Trophoblast cell (in vitro differentiated cells and primary cell): ENCODE data around the gene BRD7.

Source experiments
- DNase-seq, 2 donors: peaks; one replicate each; pipeline ENCODE4 v3.0.0-alpha.2; 2016
- H2AFZ ChIP-seq: 2 replicates; pipeline ENCODE4 v1.6.1; 2013; ENCODE audit warnings: low read length, moderate library complexity, mild to moderate bottlenecking; ENCODE audit not compliant: insufficient read depth, poor library complexity
- H2AK5ac ChIP-seq: 2 replicates; pipeline ENCODE4 v1.6.1; 2013; ENCODE audit warnings: mild to moderate bottlenecking, low read length
- H2BK120ac ChIP-seq: 2 replicates; pipeline ENCODE4 v1.6.1; 2013; ENCODE audit warnings: low read length, mild to moderate bottlenecking, moderate library complexity; ENCODE audit not compliant: insufficient read depth, poor library complexity
- H2BK12ac ChIP-seq: 2 replicates; pipeline ENCODE4 v1.6.1; 2013; ENCODE audit warnings: mild to moderate bottlenecking, low read length, moderate library complexity
- H2BK5ac ChIP-seq: 2 replicates; pipeline ENCODE4 v1.6.1; 2013; ENCODE audit warnings: low read length, low read depth, moderate library complexity, mild to moderate bottlenecking; ENCODE audit not compliant: poor library complexity
- H3K14ac ChIP-seq: 2 replicates; pipeline ENCODE4 v1.6.1; 2013; ENCODE audit warnings: mild to moderate bottlenecking, low read length
- H3K18ac ChIP-seq: 2 replicates; pipeline ENCODE4 v1.6.1; 2013; ENCODE audit warnings: mild to moderate bottlenecking, low read length
- H3K23ac ChIP-seq: 2 replicates; pipeline ENCODE4 v1.6.1; 2013; ENCODE audit warnings: low read length
- H3K27ac ChIP-seq: 2 replicates; pipeline ENCODE4 v1.5.1; 2013; ENCODE audit warnings: low read depth, mild to moderate bottlenecking, inconsistent platforms, low read length, moderate library complexity
- H3K27me3 ChIP-seq: 2 replicates; pipeline ENCODE4 v1.6.1; 2013; ENCODE audit warnings: inconsistent platforms, mild to moderate bottlenecking, low read length, moderate library complexity; ENCODE audit not compliant: insufficient read depth
- H3K36me3 ChIP-seq, 2 experiments: 1 replicate in 1 of 2; 2 replicates in 1 of 2; pipeline ENCODE4 v1.6.1; 2013; ENCODE audit warnings: low read length in 2 of 2, mild to moderate bottlenecking in 2 of 2, moderate library complexity in 1 of 2; ENCODE audit not compliant: insufficient read depth in 2 of 2, control insufficient read depth in 1 of 2
- H3K4ac ChIP-seq: 2 replicates; pipeline ENCODE4 v1.6.1; 2013; ENCODE audit warnings: low read depth, mild to moderate bottlenecking, low read length, moderate library complexity
- H3K4me1 ChIP-seq, 2 experiments: 1 replicate in 1 of 2; 2 replicates in 1 of 2; pipeline ENCODE4 v1.6.1; 2013; ENCODE audit warnings: low read length in 2 of 2, mild to moderate bottlenecking in 2 of 2, moderate library complexity in 1 of 2; ENCODE audit not compliant: insufficient read depth in 2 of 2, control insufficient read depth in 1 of 2
- H3K4me2 ChIP-seq: 2 replicates; pipeline ENCODE4 v1.6.1; 2013; ENCODE audit warnings: inconsistent platforms, mild to moderate bottlenecking, low read length, moderate library complexity
- H3K4me3 ChIP-seq: 2 replicates; pipeline ENCODE4 v1.5.1; 2013; ENCODE audit warnings: mild to moderate bottlenecking, low read depth, low read length, inconsistent platforms
- H3K79me1 ChIP-seq: one replicate; pipeline ENCODE4 v1.6.1; 2013; ENCODE audit warnings: low read length
- H3K79me2 ChIP-seq: 2 replicates; pipeline ENCODE4 v1.6.1; 2013; ENCODE audit warnings: low read length, mild to moderate bottlenecking; ENCODE audit not compliant: control insufficient read depth, insufficient read depth, poor library complexity
- H3K9ac ChIP-seq: 2 replicates; pipeline ENCODE4 v1.6.1; 2013; ENCODE audit warnings: mild to moderate bottlenecking, low read length
- H3K9me3 ChIP-seq: 2 replicates; pipeline ENCODE4 v1.6.1; 2013; ENCODE audit warnings: low read depth, mild to moderate bottlenecking, control low read depth, inconsistent platforms, low read length; ENCODE audit not compliant: insufficient read depth
- H4K12ac ChIP-seq: 2 replicates; pipeline ENCODE4 v1.6.1; 2013; ENCODE audit warnings: low read depth, mild to moderate bottlenecking, low read length, moderate library complexity
- H4K8ac ChIP-seq: 2 replicates; pipeline ENCODE4 v1.6.1; 2013; ENCODE audit warnings: low read depth, mild to moderate bottlenecking, low read length, moderate library complexity
- H4K91ac ChIP-seq: one replicate; pipeline ENCODE4 v1.6.1; 2013; ENCODE audit warnings: low read depth, mild to moderate bottlenecking, low read length, moderate library complexity
- WGBS: extraction: QIAGEN DNeasy Blood & Tissue Kit; methylation state at CpG from one replicate; pipeline ENCODE4 v1.1.7; 2013; ENCODE audit warnings: missing lambda C conversion rate; ENCODE audit not compliant: insufficient read length, insufficient coverage; ENCODE audit errors: extremely low coverage; 5-methylcytosine and 5-hydroxymethylcytosine counted together

Gene BRD7

GRCh38 chr16:50284131-50284911 is 84.5 kb downstream of the BRD7 start:
- no peak overlapping the region for H3K23ac ChIP-seq
- DNase-seq: no peak
- no peak overlapping the region for H2AK5ac ChIP-seq
- H3K36me3 ChIP-seq: no peaks in the 10 kb centered on the region
- H2BK12ac ChIP-seq: no peak overlapping the region
- H3K27me3 ChIP-seq: no peaks in the 10 kb centered on the region
- H3K79me1 ChIP-seq: no peaks in the 10 kb centered on the region
- H4K8ac ChIP-seq: no peak overlapping the region
- no peak overlapping the region for H3K14ac ChIP-seq
- no CpG with 5 or more reads among the region's 14 CpGs for WGBS
- H3K79me2 ChIP-seq: no peaks in the 10 kb centered on the region
- no peak overlapping the region for H3K18ac ChIP-seq
- no peak overlapping the region for H2BK120ac ChIP-seq
- no peak overlapping the region for H4K91ac ChIP-seq
- no peak overlapping the region for H3K4me3 ChIP-seq
- no peak overlapping the region for H4K12ac ChIP-seq
- no peak overlapping the region for H3K4me2 ChIP-seq
- H3K9me3 ChIP-seq: peaks cover 8% of the 10 kb centered on the region
- no peak overlapping the region for H2AFZ ChIP-seq
- H3K4me1 ChIP-seq: no peaks in the 10 kb centered on the region
- no peak overlapping the region for H2BK5ac ChIP-seq
- H3K9ac ChIP-seq: no peak overlapping the region
- no peak overlapping the region for H3K27ac ChIP-seq
- H3K4ac ChIP-seq: no peak overlapping the region

GRCh38 chr16:50282955-50283631 is 85.7 kb downstream of the BRD7 start:
- Histone ChIP-seq H2BK120ac (no peak overlapping the region), H4K12ac (no peak overlapping the region), H3K4ac (no peak overlapping the region), H3K4me3 (no peak overlapping the region), H3K18ac (no peak overlapping the region), H4K8ac (no peak overlapping the region), H3K14ac (no peak overlapping the region), H3K27me3 (no peaks in the 10 kb centered on the region), H2AFZ (no peak overlapping the region), H3K27ac (no peak overlapping the region), H2BK12ac (no peak overlapping the region), H3K9ac (no peak overlapping the region), H3K79me1 (no peaks in the 10 kb centered on the region), H3K23ac (no peak overlapping the region), H2BK5ac (no peak overlapping the region), H4K91ac (no peak overlapping the region), H3K4me2 (no peak overlapping the region), H3K4me1 (no peaks in the 10 kb centered on the region), H3K36me3 (no peaks in the 10 kb centered on the region), H3K79me2 (no peaks in the 10 kb centered on the region), H2AK5ac (no peak overlapping the region), H3K9me3 (peaks cover 8% of the 10 kb centered on the region)
- WGBS: no CpG with 5 or more reads among the region's 9 CpGs
- no peak for DNase-seq

DNA sequence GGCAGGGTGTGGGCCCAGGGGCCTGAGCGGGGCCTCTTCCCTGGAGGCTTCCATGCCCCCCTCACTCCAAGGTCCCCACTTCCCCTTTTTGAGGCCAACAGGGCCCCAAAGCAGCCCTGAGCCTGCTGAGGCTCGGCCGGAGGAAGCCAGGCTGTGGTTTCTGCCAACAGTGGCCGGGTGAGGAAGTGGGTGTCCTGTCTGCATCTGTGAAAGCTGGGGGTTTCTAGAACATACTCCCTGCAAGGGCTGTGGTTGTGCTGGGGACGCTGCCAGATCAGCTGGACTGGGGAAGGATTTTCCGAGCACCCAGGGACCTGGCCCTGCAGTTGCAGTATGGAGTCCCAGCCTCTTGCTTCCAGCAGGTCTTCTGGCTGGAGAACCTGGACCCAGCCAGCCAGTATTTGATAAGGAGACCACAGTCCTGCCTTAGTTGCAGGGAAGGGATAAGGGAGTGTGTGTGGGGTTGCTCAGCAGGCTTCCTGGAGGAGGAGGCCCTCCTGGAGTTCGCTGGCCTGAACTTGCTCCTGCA is 86.7 kb downstream of the BRD7 start:
- Histone ChIP-seq H3K14ac (no peak overlapping the region), H2AK5ac (no peak overlapping the region), H4K12ac (no peak overlapping the region), H3K27ac (no peak overlapping the region), H4K91ac (no peak overlapping the region), H2AFZ (no peak overlapping the region), H3K4me3 (no peak overlapping the region), H3K4ac (no peak overlapping the region), H3K18ac (no peak overlapping the region), H2BK5ac (no peak overlapping the region), H3K9me3 (peaks cover 8% of the 10 kb centered on the region), H3K27me3 (no peaks in the 10 kb centered on the region), H4K8ac (no peak overlapping the region), H3K79me1 (no peaks in the 10 kb centered on the region), H3K9ac (no peak overlapping the region), H2BK120ac (no peak overlapping the region), H3K79me2 (no peaks in the 10 kb centered on the region), H2BK12ac (no peak overlapping the region), H3K4me1 (no peaks in the 10 kb centered on the region), H3K23ac (no peak overlapping the region), H3K36me3 (no peaks in the 10 kb centered on the region), H3K4me2 (no peak overlapping the region)
- no CpG with 5 or more reads among the region's 7 CpGs for WGBS
- peak in 1 of 2 donors; percentile 41 for DNase-seq

- no peak overlapping the region for H3K14ac ChIP-seq
- H4K12ac ChIP-seq: no peak overlapping the region
- no peak overlapping the region for H3K27ac ChIP-seq
- H3K79me2 ChIP-seq: no peaks in the 10 kb centered on the region
- no peak overlapping the region for H2AFZ ChIP-seq
- DNase-seq: no peak
- H3K79me1 ChIP-seq: no peaks in the 10 kb centered on the region
- H3K4me3 ChIP-seq: no peak overlapping the region
- no peak overlapping the region for H2BK120ac ChIP-seq
- no peak overlapping the region for H4K8ac ChIP-seq
- no peaks in the 10 kb centered on the region for H3K27me3 ChIP-seq
- H2AK5ac ChIP-seq: no peak overlapping the region
- no peak overlapping the region for H3K23ac ChIP-seq
- no peak overlapping the region for H3K4me2 ChIP-seq
- no peak overlapping the region for H4K91ac ChIP-seq
- WGBS: no CpG with 5 or more reads among the region's 21 CpGs
- no peak overlapping the region for H3K9ac ChIP-seq
- no peak overlapping the region for H2BK12ac ChIP-seq
- H2BK5ac ChIP-seq: no peak overlapping the region
- no peaks in the 10 kb centered on the region for H3K4me1 ChIP-seq
- no peak overlapping the region for H3K18ac ChIP-seq
- no peak overlapping the region for H3K4ac ChIP-seq
- H3K9me3 ChIP-seq: peaks cover 8% of the 10 kb centered on the region
- H3K36me3 ChIP-seq: no peaks in the 10 kb centered on the region
Observed at GRCh38 chr16:50281391-50282009, 87.3 kb downstream of the BRD7 start.
